Stimulated activated CD4-positive, alpha-beta T cell treated with anti-CD3 and anti-CD28 coated beads, Interleukin-2, amount 100 ng/mL, for 48 hours (primary cell): ENCODE measurements around the gene ADCY3.
"Not testable (repeated sequence)": the region's sequence is repeated elsewhere in the genome, so short reads cannot be mapped to it uniquely, and the experiment has no call there.

ENCODE experiments used
- DNase-seq, 2 donors: peaks; one replicate each; pipeline ENCODE4 v3.0.0-alpha.2; 2020

The ADCY3 gene

GRCh38 chr2:24842081-24843050, 77.7 kb downstream of the ADCY3 start:
- DNase-seq, result no peak

GRCh38 chr2:24840962-24841945, 78.8 kb downstream of the ADCY3 start:
- DNase-seq, result no peak

GRCh38 chr2:24840164-24840869, 79.7 kb downstream of the ADCY3 start:
- DNase-seq, result no peak

- DNase-seq, result no peak
Measured at GRCh38 chr2:24839729-24840128, 80.3 kb downstream of the ADCY3 start.

GRCh38 chr2:24838541-24838940, 81.5 kb downstream of the ADCY3 start:
- no peak for DNase-seq

GRCh38 chr2:24837996-24838513, 82.0 kb downstream of the ADCY3 start:
- no peak for DNase-seq

- DNase-seq, result no peak
Measured at GRCh38 chr2:24836706-24837105, 83.3 kb downstream of the ADCY3 start.

- no peak for DNase-seq
Measured at GRCh38 chr2:24836206-24836605, 83.8 kb downstream of the ADCY3 start.

GRCh38 chr2:24835411-24835810, 84.6 kb downstream of the ADCY3 start:
- DNase-seq, result not testable (repeated sequence)

GRCh38 chr2:24834733-24835395, 85.2 kb downstream of the ADCY3 start:
- DNase-seq, result no peak

GRCh38 chr2:24833821-24834732, 86.0 kb downstream of the ADCY3 start:
- DNase-seq, result no peak

- DNase-seq, result no peak
Measured at GRCh38 chr2:24832931-24833701, 86.9 kb downstream of the ADCY3 start.

GRCh38 chr2:24832521-24832920, 87.5 kb downstream of the ADCY3 start:
- DNase-seq, result no peak

- DNase-seq, result no peak
Measured at GRCh38 chr2:24832073-24832461, 88.0 kb downstream of the ADCY3 start.

GRCh38 chr2:24831221-24832072, 88.6 kb downstream of the ADCY3 start:
- DNase-seq, result no peak

GRCh38 chr2:24830786-24831185, 89.3 kb downstream of the ADCY3 start:
- no peak for DNase-seq

GRCh38 chr2:24830351-24830750, 89.7 kb downstream of the ADCY3 start:
- no peak for DNase-seq

GRCh38 chr2:24828238-24828996, 91.6 kb downstream of the ADCY3 start:
- DNase-seq, result no peak
